IPS-15b (cell line): ENCODE results near the gene LIN7B.
"Not testable (repeated sequence)": the region's sequence is repeated elsewhere in the genome, so short reads cannot be mapped to it uniquely, and the experiment has no call there.

ENCODE experiments used
- H3K27me3 ChIP-seq: one replicate; pipeline ENCODE4 v1.6.1; 2013; ENCODE audit warnings: low read length; ENCODE audit not compliant: control insufficient read depth, insufficient read depth
- H3K36me3 ChIP-seq: one replicate; pipeline ENCODE4 v1.6.1; 2013; ENCODE audit warnings: low read length; ENCODE audit not compliant: control insufficient read depth, insufficient read depth
- H3K4me1 ChIP-seq: one replicate; pipeline ENCODE4 v1.6.1; 2013; ENCODE audit warnings: mild to moderate bottlenecking, low read length; ENCODE audit not compliant: control insufficient read depth, insufficient read depth
- H3K4me3 ChIP-seq: one replicate; pipeline ENCODE4 v1.5.1; 2013; ENCODE audit warnings: low read depth, low read length
- H3K9ac ChIP-seq: one replicate; pipeline ENCODE4 v1.6.1; 2013; ENCODE audit warnings: low read depth, mild to moderate bottlenecking, low read length
- H3K9me3 ChIP-seq: one replicate; pipeline ENCODE4 v1.6.1; 2013; ENCODE audit warnings: mild to moderate bottlenecking, low read length; ENCODE audit not compliant: control insufficient read depth, insufficient read depth

The LIN7B gene

DNA sequence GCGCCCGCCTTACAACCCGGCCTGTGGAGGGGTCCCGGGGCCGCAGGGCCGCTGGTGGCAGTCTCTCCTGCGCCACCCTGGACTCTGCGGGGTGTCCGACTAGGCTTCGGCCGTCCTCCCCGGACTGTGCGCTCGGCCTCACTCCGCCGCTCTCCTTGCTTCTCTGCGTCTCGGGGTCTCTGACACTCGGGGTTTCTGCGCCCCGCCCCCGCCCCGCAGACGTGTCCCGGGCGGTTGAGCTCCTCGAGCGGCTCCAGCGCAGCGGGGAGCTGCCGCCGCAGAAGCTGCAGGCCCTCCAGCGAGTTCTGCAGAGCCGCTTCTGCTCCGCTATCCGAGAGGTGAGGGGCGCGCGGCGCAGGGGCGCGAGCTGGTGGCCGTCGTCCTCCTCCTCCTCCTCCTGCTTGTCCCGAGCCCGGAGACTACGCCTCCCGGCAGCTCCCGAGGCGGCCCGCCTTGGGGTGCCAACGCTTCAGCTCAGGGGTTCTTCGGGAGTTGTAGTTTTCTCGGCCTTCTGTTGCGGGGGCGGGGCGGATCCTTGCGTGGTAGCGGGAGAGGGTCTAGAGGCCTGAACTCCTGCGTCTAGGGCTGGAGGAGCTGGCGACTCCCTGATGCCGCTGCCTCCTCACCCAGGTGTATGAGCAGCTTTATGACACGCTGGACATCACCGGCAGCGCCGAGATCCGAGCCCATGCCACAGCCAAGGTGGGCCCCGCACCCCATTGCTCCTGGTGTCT is 627 bp downstream of the LIN7B start:
- Histone ChIP-seq H3K9ac (no peak overlapping the region), H3K27me3 (peaks cover 7% of the 10 kb centered on the region), H3K9me3 (no peaks in the 10 kb centered on the region), H3K4me1 (no peaks in the 10 kb centered on the region), H3K36me3 (no peaks in the 10 kb centered on the region), H3K4me3 (peak overlapping the region; percentile 66)

DNA sequence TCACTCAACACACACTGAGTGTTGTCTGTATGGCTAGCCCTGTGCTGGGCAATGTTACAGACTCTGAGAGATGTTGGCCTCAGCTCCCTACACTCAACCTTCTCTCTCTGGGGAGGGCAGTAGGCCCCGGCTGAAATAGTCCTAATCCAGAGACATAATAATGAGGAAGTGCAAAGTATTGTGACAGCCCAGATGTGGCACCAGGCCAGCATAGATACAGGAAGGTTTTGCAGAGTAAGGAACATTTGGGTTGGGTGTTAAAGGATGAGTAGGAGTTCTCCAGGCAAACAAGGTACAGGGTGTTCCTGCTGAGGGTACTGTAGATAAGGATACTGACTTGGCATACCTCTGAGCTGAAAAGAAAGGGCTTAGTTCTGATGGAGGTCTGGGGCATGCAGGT is 2.4 kb downstream of the LIN7B start:
- peaks cover 20% of the 10 kb centered on the region for H3K27me3 ChIP-seq
- no peak overlapping the region for H3K9ac ChIP-seq
- no peak overlapping the region for H3K4me3 ChIP-seq
- no peaks in the 10 kb centered on the region for H3K36me3 ChIP-seq
- H3K4me1 ChIP-seq = no peaks in the 10 kb centered on the region
- no peaks in the 10 kb centered on the region for H3K9me3 ChIP-seq

DNA sequence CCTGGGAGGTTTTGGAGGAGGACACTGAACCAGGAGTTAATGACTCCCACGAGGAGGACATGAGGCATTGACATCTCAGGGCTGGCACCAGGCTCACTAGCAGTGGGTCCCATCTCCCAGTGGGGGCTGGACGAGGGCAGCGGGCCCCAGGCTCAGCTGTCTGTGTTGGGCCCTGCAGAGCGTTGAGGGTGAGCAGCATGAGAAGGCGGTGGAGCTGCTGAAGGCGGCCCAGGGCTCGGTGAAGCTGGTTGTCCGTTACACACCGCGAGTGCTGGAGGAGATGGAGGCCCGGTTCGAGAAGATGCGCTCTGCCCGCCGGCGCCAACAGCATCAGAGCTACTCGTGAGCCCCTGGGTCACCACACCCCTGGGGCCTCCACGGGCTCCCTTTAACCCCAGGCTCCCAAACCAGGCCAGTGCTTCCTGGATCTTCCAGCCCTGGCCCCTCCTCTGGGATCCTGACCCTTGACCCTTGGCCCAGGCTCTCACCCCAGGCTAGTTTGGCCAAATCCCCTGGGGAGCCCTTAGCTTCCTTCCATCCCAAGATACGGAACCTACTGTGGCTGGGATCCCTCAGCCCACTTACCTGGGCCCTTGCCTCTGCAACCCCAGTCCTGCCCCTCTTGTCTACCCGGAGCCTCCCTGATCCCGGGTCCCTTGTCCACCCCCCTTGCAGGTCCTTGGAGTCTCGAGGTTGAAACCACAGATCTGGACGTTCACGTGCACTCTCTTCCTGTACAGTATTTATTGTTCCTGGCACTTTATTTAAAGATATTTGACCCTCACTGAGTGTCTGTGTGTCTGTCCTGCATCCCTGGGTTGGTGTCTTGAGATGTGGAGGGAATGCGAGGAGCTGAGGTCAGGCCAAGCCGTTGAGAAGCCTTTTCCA is 3.8 kb downstream of the LIN7B start:
- H3K4me1 ChIP-seq = no peaks in the 10 kb centered on the region
- no peaks in the 10 kb centered on the region for H3K9me3 ChIP-seq
- H3K36me3 ChIP-seq = no peaks in the 10 kb centered on the region
- H3K27me3 ChIP-seq = peaks cover 24% of the 10 kb centered on the region
- H3K4me3 ChIP-seq = peak overlapping the region; percentile 82
- H3K9ac ChIP-seq = peak overlapping the region; percentile 28

DNA sequence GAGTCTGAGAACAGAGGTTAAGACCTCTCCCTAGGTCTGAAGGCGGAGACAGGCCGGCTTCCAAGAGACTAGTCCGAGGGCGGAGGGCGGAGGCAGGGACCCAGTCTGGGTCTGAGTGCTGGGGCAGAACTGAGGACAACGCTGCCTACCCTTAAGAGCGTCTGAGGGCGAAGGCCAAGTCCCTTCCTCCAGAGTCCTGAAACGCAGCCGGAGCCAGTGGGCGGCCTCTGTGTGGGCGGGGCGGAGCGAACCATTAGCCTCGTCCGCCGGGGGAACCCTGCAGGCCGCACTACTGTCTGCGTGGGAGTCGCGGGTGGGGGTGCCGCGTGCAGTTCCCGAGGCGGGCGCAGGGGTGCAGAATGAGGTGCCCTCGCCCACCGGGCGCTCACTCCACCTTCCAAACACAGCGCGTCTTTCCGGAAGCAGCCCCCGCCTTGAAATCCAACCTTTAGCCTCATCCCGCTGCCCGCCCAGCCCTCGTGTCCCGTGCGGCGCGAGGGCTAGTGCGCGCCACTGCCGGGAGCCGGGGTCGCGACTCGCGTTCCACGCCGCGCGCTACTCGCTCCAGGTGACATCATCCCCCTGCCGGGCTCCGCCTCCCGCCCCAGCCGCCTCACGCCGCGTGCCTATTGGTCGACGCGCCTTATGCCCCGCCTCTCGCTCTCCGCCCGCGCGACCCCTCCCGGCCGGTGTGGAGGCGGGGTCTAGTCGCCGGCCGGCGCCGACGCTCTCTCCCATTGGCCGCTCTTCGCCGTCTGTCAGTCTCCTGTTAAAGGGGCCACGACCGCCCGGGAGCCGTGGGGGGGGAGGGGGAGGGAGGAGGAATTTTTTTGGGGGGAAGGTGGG is 4.6 kb downstream of the LIN7B start, which contains the start of gene C19orf73:
C19orf73 (minus strand) TSS at position 579 of the 846 bp plus-strand sequence; CDS start at position 458, 121 bp downstream.
- peak within 1 kb of the TSS; percentile 28 for H3K9ac ChIP-seq
- no peaks in the 10 kb centered on the region for H3K9me3 ChIP-seq
- no peaks in the 10 kb centered on the region for H3K36me3 ChIP-seq
- H3K27me3 ChIP-seq = peaks cover 24% of the 10 kb centered on the region
- peak within 1 kb of the TSS; percentile 82 for H3K4me3 ChIP-seq
- H3K4me1 ChIP-seq = no peaks in the 10 kb centered on the region

DNA sequence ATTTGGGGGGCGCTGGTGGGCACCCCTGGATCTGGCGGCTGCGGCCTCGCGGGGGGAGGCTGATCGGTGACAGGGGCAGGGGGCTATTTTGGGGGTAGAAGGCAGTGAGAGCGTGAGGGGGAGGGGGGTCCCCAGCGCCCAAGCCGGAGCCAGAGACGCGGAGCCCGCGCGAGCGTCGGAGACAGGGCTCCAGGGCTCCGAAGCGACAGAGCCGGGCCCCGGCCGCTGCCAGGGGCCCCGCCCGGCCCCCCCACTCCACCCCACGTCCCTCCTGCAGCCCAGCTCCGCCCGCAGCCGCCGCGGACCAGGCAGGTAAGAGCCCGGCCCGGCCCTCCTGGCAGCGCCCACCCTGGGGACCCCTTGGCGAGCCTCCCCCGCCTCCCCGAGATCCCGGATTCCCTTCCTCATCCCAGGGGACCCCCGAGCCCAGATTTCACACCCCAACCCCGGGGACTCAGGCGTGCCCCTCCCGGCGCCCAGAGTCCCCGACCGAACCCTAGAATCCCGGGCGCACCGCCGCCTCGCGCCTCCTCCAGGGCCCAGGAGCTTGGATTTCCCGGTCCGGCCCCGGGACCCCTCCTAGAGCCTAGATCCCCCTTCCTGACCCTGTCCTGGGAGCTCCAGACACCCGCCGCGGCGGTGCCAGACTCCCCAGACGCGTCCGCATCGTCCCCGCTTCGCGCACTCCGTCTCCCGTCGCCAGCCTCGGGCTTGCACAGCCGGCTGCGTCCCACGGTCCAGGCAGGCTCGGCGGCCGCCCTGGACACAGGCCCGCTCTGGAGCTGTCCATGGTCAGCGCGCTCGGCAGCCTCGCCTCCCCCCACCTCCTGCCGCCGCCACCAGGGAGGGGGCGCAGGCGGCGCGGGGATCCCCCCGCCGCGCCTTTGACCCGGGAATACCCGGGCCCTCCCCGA is 5.5 kb downstream of the LIN7B start, which contains the start of gene PPFIA3:
PPFIA3 (plus strand) TSS at position 134 of the 914 bp plus-strand sequence. CDS start 8,330 bp downstream, outside the sequence.
- Histone ChIP-seq H3K9ac (peak within 1 kb of the TSS; percentile 28), H3K4me1 (no peaks in the 10 kb centered on the region), H3K4me3 (peak within 1 kb of the TSS; percentile 82), H3K36me3 (no peaks in the 10 kb centered on the region), H3K9me3 (no peaks in the 10 kb centered on the region), H3K27me3 (peaks cover 24% of the 10 kb centered on the region)

DNA sequence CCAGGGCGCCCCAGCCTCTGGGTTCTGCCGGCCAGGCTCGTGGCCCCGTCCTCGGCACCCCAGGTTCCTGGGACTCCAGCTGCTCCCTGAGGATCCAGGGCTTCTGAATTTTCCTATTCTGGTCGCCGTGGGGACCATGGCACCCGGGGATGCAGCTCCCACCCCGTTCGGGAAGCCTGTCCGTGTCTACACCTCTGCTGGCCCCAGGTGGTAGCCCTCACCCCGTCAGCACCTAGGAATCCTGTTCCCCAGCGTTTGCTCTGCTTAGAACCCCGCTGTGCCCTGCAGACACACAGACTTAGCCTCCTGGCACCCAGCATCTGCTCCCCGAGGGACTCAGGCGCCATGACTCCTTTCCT is 6.1 kb downstream of the LIN7B start:
- H3K9ac ChIP-seq = no peak overlapping the region
- H3K9me3 ChIP-seq = no peaks in the 10 kb centered on the region
- peaks cover 2% of the 10 kb centered on the region for H3K4me1 ChIP-seq
- H3K36me3 ChIP-seq = no peaks in the 10 kb centered on the region
- peak overlapping the region; percentile 58 for H3K4me3 ChIP-seq
- peaks cover 21% of the 10 kb centered on the region for H3K27me3 ChIP-seq

DNA sequence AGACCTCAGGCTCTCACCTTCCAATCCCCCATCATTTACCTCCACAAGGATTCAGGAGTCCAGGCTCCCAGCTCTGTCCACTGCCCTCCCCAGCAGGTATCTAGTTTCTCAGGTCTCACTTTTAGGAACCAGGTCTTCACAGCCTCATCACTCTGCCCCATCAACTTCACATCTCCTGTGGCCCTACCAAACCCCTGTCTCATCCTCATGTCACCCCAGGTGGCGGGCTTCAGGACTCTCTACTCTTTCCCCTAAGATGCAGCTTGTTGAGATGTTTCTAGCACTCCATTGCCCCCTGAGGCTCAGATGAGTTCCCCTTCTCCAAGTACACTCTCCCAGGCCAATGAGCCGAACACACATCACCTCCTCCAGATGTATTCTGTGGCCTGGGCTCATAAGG is 6.7 kb downstream of the LIN7B start:
- Histone ChIP-seq H3K4me1 (peaks cover 2% of the 10 kb centered on the region), H3K4me3 (peak overlapping the region; percentile 58), H3K36me3 (no peaks in the 10 kb centered on the region), H3K27me3 (peaks cover 19% of the 10 kb centered on the region), H3K9me3 (no peaks in the 10 kb centered on the region), H3K9ac (no peak overlapping the region)

DNA sequence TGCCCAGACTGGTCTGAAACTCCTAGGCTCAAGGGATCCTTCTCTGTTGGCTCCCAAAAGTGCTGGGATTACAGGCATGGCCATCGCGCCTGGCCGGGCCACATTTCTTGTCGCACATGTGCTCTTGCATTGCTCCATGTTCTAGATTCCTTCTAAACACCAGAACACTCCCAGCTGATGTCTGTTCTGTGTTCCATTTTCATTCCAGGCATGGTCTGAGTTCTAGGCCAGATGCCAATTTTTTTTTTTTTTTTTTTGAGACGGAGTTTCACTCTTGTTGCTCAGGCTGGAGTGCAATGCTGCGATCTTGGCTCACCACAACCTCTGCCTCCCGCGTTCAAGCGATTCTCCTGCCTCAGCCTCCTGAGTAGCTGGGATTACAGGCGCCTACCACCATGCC is 7.7 kb downstream of the LIN7B start:
- not testable (repeated sequence) for H3K4me3 ChIP-seq, H3K36me3 ChIP-seq, H3K9ac ChIP-seq, H3K9me3 ChIP-seq, H3K4me1 ChIP-seq
- peaks cover 19% of the 10 kb centered on the region for H3K27me3 ChIP-seq

DNA sequence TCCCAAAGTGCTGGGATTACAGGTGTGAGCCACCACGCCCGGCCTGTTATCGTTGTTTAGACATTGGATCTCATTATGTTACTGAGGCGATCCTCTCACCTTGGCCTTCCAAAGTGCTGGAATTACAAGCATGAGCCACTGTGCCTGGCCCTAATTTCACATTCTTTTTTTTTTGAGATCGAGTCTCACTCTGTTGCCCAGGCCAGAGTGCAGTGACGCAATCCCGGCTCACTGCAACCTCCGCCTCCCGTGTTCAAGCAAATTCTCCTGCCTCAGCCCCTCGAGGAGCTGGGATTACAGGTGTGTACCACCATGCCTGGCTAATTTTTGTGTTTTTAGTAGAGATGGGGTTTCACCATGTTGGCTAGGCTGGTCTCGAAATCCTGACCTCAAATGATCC is 9.1 kb downstream of the LIN7B start:
- not testable (repeated sequence) for H3K4me1 ChIP-seq, H3K9me3 ChIP-seq, H3K4me3 ChIP-seq, H3K9ac ChIP-seq, H3K36me3 ChIP-seq
- H3K27me3 ChIP-seq = peaks cover 19% of the 10 kb centered on the region

DNA sequence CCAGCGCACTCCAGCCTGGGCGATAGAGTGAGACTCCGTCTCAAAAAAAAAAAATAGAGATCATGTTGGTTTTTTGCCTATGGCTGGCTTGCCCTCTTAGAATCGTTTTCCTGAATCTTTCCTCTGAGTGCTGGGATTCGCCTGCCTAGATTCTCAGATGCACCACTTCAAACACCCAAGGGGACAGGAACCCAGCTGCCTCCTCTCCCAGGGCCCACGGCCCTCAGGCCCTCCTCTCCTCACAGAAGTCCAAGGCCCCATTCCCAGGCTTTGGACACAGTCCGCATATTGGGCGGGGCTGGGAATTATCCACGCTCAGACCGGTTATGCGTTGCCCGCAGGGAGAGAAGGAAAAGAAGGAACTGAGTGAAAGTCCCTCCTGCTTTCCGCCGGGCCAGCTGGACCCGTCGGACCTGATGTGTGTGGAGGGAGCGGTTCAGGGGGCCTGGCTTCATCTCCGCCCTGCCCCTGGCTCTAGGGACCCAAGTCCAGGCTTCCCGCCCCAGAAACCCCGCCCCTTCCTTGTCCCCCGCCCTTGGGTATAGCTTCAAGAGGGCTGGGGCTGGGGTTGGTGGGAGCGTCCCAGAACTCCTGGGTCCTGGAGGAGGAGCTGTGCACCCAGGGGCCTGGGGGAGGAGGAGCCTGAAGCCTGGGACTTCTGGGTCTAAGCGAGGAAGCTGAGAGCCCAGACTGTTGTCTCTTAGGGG is 11.0 kb downstream of the LIN7B start:
- peaks cover 6% of the 10 kb centered on the region for H3K4me1 ChIP-seq
- peak overlapping the region; percentile 43 for H3K4me3 ChIP-seq
- no peaks in the 10 kb centered on the region for H3K9me3 ChIP-seq
- peaks cover 14% of the 10 kb centered on the region for H3K27me3 ChIP-seq
- no peaks in the 10 kb centered on the region for H3K36me3 ChIP-seq
- no peak overlapping the region for H3K9ac ChIP-seq
